ENCODE measurements around the gene ITGB5.

DNA sequence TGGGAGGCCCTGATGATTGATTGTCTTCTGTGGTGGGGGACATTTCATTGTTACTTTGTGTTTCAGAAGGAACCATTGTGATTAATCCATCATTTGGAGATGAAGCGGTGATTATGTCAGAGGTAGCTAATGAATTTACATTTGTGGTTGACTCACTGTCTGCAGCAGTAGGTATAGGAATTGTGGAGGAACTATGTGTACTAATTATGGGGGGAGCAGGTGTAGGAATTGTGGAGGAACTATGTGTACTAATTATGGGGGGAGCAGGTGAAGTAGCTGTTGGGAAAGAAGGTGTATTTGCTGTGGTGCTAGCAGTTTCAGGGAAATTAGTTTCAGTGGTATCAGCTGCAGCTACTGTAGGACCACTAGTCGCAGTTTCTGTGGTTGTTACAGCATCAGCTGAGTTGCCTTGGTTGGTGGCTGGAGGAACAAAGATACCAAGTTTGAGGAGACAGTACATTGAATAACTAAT lies 40.4 kb upstream of the ITGB5 start:
- TF ChIP-seq, protein P1, sequence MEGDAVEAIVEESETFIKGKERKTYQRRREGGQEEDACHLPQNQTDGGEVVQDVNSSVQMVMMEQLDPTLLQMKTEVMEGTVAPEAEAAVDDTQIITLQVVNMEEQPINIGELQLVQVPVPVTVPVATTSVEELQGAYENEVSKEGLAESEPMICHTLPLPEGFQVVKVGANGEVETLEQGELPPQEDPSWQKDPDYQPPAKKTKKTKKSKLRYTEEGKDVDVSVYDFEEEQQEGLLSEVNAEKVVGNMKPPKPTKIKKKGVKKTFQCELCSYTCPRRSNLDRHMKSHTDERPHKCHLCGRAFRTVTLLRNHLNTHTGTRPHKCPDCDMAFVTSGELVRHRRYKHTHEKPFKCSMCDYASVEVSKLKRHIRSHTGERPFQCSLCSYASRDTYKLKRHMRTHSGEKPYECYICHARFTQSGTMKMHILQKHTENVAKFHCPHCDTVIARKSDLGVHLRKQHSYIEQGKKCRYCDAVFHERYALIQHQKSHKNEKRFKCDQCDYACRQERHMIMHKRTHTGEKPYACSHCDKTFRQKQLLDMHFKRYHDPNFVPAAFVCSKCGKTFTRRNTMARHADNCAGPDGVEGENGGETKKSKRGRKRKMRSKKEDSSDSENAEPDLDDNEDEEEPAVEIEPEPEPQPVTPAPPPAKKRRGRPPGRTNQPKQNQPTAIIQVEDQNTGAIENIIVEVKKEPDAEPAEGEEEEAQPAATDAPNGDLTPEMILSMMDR (conservative IDR thresholded peaks at IDR 0.05; ENCODE audit: low read depth, low read length) = no peak
- TF ChIP-seq EZH2 (IDR thresholded peaks at IDR 0.05; ENCODE audit: low read length, unreplicated experiment) = no peak
